Astrocyte of the cerebellum (primary cell): ENCODE results near the gene GRPEL1.

Source experiments
- DNase-seq: peaks from one replicate; pipeline ENCODE4 v3.0.0-alpha.2; 2011; ENCODE audit warnings: low read depth
- H3K4me3 ChIP-seq: 2 replicates; pipeline ENCODE4 v1.5.1; 2011; ENCODE audit warnings: mild to moderate bottlenecking, low read depth, low read length, moderate library complexity
- CTCF ChIP-seq: IDR thresholded peaks from 2 replicates; pipeline ENCODE4 v1.5.1; 2012; ENCODE audit warnings: low read length, low read depth, moderate library complexity, mild to moderate bottlenecking; ENCODE audit errors: missing control alignments
- in situ Hi-C: cut with HindIII; loops from 2 replicates; pipeline ENCODE4 v1.10.0; 2017; ENCODE audit warnings: low sequenced_read_pairs

Gene GRPEL1

GRCh38 chr4:7013175-7013574 lies 54.7 kb downstream of the GRPEL1 start:
- H3K4me3 ChIP-seq, result no peak overlapping the region
- in situ Hi-C loops, result no loop called here
- no peak for DNase-seq
- TF ChIP-seq CTCF, result no peak

- TF ChIP-seq CTCF, result no peak
- no peak overlapping the region for H3K4me3 ChIP-seq
- in situ Hi-C loops, result no loop called here
- no peak for DNase-seq
Measured at GRCh38 chr4:7009564-7009963, 58.3 kb downstream of the GRPEL1 start.
